Left ventricle myocardium inferior (tissue), 1 donor: Measurements from ENCODE around the gene CAND1. TPM values are rescaled to one million over a fixed set of nuclear protein-coding genes. Genes with fewer than 3 reads are reported as not detected.

ENCODE experiments used
- DNase-seq: peaks from one replicate; pipeline ENCODE4 v3.0.0-alpha.2; 2020
- H3K27ac ChIP-seq: fragments of 200-600 bp; replicated peaks from 2 replicates; pipeline ENCODE4 v1.8.0; 2021
- H3K27me3 ChIP-seq: fragments of 200-600 bp; 2 replicates; pipeline ENCODE4 v1.8.0; 2021; ENCODE audit warnings: low read depth
- H3K36me3 ChIP-seq: fragments of 200-600 bp; 2 replicates; pipeline ENCODE4 v1.8.0; 2021
- H3K4me1 ChIP-seq: fragments of 200-600 bp; 2 replicates; pipeline ENCODE4 v1.8.0; 2021
- H3K4me3 ChIP-seq: fragments of 200-600 bp; 2 replicates; pipeline ENCODE4 v1.8.0; 2021; ENCODE audit warnings: mild to moderate bottlenecking, moderate library complexity
- H3K9me3 ChIP-seq: fragments of 200-600 bp; replicated peaks from 2 replicates; pipeline ENCODE4 v1.8.0; 2021
- intact Hi-C: fragments of 100-400 bp; cut with micrococcal nuclease; formaldehyde crosslinking; loops from one replicate; pipeline ENCODE4 v1.11.0; 2022
- total RNA-seq: library from RNA; stranded (reverse); fragmentation: NEBNext Ultra II Directional; extraction: Animal tissue kit (Norgen Biotek cat#: 25700); gene quantifications from one replicate; pipeline ENCODE4 v1.2.1, GENCODE V29; 2021
- TF ChIP-seq, protein P1 (sequence below): fragments of 200-600 bp; IDR thresholded peaks from 2 replicates; pipeline ENCODE4 v1.8.0; 2021; ENCODE audit warnings: antibody characterized with exemption, mild to moderate bottlenecking, borderline replicate concordance
- donor health status: DM: no; HTN: yes; CAD: no; lungs with severe emphysema.

The CAND1 gene
- total RNA-seq, 1 donor from 2014 or later, result 32.9 TPM

DNA sequence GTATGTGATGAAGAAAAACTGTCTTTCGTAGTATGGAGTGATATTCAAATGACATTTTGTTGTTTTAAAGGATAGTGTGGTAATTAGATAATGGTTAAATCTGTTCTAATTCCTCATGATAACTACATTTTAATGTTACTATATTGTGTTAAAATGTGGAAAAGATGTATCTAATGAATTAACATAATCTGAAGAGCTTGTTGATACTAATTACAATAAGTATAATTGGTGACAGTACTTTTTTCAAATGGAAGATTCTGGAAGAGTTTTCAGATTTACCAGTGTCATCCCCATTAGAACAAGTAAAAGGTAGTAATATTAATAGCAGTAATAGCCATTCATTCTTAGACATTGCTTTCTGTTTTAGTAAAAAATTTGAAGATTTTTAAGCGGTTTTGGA is 37.6 kb downstream of the CAND1 start:
- H3K4me1 ChIP-seq, result no peaks in the 10 kb centered on the region
- H3K27ac ChIP-seq, result no peak overlapping the region
- TF ChIP-seq, protein P1, sequence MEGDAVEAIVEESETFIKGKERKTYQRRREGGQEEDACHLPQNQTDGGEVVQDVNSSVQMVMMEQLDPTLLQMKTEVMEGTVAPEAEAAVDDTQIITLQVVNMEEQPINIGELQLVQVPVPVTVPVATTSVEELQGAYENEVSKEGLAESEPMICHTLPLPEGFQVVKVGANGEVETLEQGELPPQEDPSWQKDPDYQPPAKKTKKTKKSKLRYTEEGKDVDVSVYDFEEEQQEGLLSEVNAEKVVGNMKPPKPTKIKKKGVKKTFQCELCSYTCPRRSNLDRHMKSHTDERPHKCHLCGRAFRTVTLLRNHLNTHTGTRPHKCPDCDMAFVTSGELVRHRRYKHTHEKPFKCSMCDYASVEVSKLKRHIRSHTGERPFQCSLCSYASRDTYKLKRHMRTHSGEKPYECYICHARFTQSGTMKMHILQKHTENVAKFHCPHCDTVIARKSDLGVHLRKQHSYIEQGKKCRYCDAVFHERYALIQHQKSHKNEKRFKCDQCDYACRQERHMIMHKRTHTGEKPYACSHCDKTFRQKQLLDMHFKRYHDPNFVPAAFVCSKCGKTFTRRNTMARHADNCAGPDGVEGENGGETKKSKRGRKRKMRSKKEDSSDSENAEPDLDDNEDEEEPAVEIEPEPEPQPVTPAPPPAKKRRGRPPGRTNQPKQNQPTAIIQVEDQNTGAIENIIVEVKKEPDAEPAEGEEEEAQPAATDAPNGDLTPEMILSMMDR, result no peak
- no peaks in the 10 kb centered on the region for H3K27me3 ChIP-seq
- H3K36me3 ChIP-seq, result peaks cover 93% of the 10 kb centered on the region
- H3K9me3 ChIP-seq, result no peaks in the 10 kb centered on the region
- intact Hi-C loops, result no loop called here
- no peak for DNase-seq
- no peak overlapping the region for H3K4me3 ChIP-seq

DNA sequence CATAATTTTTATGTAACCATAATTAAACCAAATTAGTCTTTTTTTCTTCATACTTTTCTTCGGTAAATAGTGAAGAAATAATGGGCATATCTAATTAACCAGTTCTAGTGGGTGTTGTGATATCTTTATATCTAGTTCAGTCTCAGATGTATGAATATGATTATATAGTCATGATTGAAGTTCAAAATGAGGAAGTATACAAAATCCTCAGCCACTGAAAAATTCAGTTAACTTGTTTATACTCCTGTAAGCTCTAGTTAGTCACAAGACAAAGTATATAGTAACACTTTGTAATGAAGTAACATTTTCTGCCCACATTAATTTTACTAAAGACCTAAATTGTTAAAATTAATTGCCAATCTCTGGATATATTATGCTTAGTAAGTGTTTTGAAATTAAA is 46.5 kb downstream of the CAND1 start:
- Histone ChIP-seq H3K27ac (no peak overlapping the region), H3K36me3 (peaks cover 46% of the 10 kb centered on the region), H3K9me3 (no peaks in the 10 kb centered on the region), H3K4me1 (no peaks in the 10 kb centered on the region), H3K4me3 (no peak overlapping the region), H3K27me3 (no peaks in the 10 kb centered on the region)
- TF ChIP-seq, protein P1, result no peak
- no peak for DNase-seq
- intact Hi-C loops, result no loop called here

DNA sequence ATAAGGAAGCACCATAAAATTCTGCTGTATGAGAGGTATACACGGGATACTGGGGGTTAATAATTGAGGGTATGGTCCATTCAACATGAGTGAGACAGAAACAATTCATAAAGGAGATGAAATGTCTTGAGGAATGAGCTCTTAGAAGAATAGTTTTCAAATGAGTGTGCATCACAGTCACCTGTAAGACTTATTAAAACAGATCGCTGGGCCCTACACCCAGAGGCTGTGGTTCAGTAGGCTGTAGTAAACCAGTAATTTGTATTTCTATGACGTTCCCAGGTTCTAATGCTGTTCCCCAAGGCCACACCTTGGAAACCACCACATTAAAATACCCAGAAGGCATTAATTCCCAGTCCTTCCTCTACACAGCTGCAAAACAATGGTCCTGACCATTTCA is 49.6 kb downstream of the CAND1 start:
- TF ChIP-seq, protein P1, result no peak

GRCh38 chr12:67319936-67320335 is 50.8 kb downstream of the CAND1 start:
- H3K36me3 ChIP-seq, result peaks cover 5% of the 10 kb centered on the region
- intact Hi-C loops, result no loop called here
- H3K27ac ChIP-seq, result no peak overlapping the region
- TF ChIP-seq, protein P1, result no peak
- H3K4me3 ChIP-seq, result no peak overlapping the region
- DNase-seq, result no peak
- no peaks in the 10 kb centered on the region for H3K27me3 ChIP-seq
- no peaks in the 10 kb centered on the region for H3K4me1 ChIP-seq
- no peaks in the 10 kb centered on the region for H3K9me3 ChIP-seq

More for the DNA sequence above, 49.6 kb downstream of the CAND1 start:
- Histone ChIP-seq H3K27me3 (no peaks in the 10 kb centered on the region), H3K4me3 (no peak overlapping the region), H3K4me1 (no peaks in the 10 kb centered on the region), H3K9me3 (no peaks in the 10 kb centered on the region), H3K27ac (no peak overlapping the region), H3K36me3 (peaks cover 16% of the 10 kb centered on the region)
- intact Hi-C loops, result no loop called here
- DNase-seq, result no peak

GRCh38 chr12:67320614-67321295 is 51.6 kb downstream of the CAND1 start:
- Histone ChIP-seq H3K27ac (no peak overlapping the region), H3K4me1 (no peaks in the 10 kb centered on the region), H3K36me3 (peaks cover 5% of the 10 kb centered on the region), H3K4me3 (no peak overlapping the region), H3K27me3 (no peaks in the 10 kb centered on the region), H3K9me3 (no peaks in the 10 kb centered on the region)
- TF ChIP-seq, protein P1, result no peak
- intact Hi-C loops, result no loop called here
- no peak for DNase-seq
